GM19468 (cell line): ENCODE data around the gene NT5C3B.
"Not testable (repeated sequence)": the region's sequence is repeated elsewhere in the genome, so short reads cannot be mapped to it uniquely, and the experiment has no call there.

Experiments
- ATAC-seq: cut with Tn5 transposase; IDR thresholded peaks from one replicate; pipeline ENCODE4 v1.9.1; 2021; ENCODE audit warnings: mild to moderate bottlenecking, moderate library complexity, moderate number of reproducible peaks; ENCODE audit not compliant: unreplicated experiment; ENCODE audit errors: extremely low read depth

The NT5C3B gene

GRCh38 chr17:41786227-41787020 lies 49.6 kb downstream of the NT5C3B start, which contains the start of gene JUP:
Gene JUP (minus strand): TSS chr17:41786711. CDS start chr17:41771854, 14,857 bp downstream.
- no peak for ATAC-seq

GRCh38 chr17:41785859-41786226 lies 50.2 kb downstream of the NT5C3B start:
- ATAC-seq: no peak

- no peak for ATAC-seq
These were observed 50.8 kb downstream of the NT5C3B start for GRCh38 chr17:41785091-41785858.

DNA sequence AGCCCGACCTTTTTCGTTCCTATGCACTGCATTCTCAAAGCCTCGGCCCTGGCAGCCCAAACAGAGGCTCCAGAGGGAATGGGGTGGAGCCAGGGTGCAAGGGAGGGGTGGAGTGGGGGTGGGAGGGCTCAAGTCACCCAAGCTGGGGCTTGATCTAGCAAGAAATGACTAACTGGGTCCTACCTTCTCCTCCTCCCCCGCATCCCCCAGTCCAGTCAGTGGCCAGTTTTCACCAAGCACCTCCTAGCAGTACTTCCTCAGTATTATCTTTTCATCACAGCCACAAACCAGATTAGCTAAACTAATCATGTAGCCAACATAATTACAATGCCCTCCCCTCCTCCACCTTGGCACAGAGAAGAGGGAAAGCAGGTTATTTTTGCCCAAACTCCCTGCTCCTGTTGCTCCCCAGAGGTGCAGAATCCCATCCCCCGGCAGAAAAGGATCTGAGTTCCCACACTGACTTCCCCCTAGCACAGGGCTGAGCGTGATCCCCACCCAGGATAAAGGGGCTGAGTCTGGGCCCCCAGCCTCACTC lies 51.8 kb downstream of the NT5C3B start:
- no peak for ATAC-seq

- ATAC-seq: no peak
These were observed 53.9 kb downstream of the NT5C3B start for GRCh38 chr17:41782142-41782541.

DNA sequence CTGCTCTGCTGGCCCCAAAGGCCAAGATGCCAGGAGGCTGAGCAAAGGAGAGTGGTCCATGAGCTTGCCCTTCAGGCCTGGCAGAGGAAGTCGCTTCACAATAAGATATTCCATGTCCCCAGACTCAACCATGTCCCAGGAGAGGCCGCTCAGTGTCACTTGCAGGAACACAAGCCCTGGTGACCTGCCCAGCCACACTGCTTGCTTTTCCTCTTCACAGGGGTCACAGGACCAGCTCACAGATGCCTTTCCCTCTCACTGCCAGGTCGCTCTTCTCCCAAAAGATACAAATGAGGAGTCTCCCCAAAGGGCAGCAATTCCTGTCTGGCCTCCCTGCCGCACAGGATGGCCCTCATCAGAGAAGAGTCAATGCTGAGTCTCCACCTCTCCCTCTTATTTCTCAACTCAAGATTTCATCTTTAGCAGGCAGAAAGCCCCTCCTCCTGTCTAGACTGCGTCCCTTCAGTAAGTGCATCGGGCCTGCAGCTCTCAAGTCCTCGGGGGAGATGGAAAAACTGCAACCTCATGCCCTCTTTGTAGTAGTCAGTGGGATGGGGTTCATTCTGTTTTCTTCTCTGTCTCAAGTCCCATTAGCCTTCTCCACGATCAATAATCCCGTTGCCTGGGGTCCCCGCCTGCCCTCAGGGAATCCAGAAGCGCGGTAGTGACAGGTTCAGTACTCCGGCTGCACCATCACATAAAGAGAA lies 54.5 kb downstream of the NT5C3B start:
- ATAC-seq: no peak

DNA sequence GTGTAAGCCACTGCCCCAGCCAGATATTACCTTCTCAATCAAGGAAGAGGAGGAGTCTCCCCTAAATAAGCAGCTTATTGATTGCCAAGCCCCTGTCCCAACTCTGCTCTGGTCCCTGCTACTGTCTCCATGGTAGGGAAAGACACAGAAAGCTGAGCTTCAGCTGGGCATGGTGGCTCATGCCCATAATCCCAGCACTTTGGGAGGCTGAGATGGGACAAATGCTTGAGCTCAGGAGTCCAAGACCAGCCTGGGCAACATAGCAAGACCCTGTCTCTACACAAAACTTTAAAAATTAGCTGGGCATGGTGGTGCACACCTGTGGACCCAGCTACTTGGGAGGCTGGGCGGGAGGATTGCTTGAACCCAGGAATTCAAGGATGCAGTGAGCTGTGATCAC lies 56.1 kb downstream of the NT5C3B start:
- ATAC-seq: no peak

DNA sequence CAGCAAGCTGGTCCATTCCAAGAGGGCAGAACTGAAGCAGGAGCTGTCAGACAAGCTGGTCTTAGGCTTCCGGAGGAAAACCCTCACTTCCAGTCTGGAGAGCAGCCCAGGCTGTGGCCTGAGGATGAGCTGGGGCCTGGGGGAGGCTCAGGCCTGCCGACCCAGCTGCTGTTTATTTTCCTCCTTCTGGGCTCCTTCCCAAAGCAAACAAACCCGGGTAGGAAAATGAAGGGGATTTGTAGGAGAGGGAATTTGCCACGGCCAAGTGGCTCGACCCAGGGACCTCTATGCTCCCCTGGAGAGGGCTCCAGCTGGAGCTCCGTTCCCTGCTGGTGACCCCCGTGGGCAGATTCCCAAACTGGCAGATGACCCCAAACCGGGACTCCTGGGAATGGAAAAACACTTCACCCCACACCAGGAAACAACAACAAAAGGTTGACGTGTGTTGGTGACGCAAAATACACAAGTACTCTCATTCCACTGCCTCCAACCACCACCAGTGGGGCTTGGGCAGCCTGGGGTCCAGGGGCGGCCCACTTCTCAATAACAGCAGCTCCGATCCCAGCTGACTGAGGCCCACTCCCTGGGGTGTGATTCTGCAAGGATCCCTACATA lies 58.4 kb downstream of the NT5C3B start:
- no peak for ATAC-seq

DNA sequence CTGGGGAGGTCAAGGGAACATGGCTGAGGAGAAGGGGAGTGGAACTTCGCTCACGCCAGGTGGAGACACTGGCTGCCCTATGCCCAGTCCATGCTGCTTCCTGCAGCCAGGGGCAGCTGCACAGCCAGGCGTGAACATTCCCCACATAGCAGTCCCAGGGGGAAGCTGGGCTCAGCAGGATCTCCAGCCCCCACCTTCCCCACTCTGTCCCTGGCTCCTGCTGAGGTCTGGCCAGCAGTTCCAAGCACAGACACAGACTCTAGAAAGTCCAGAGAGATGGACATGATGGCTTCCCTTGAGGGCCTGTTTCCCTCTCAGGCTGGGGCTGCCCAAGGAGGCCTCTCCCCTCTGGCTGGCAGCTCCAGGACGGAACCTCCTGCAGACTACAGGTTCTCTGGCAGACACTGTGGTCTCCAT lies 58.9 kb downstream of the NT5C3B start:
- ATAC-seq: no peak

- not testable (repeated sequence) for ATAC-seq
These were observed 59.7 kb downstream of the NT5C3B start for GRCh38 chr17:41776262-41776900.

- no peak for ATAC-seq
These were observed 60.4 kb downstream of the NT5C3B start for GRCh38 chr17:41775394-41776226.
